ENCODE measurements around the gene GRAMD1A. TPM values are rescaled to one million over a fixed set of nuclear protein-coding genes. Genes with fewer than 3 reads are reported as not detected.

Gene GRAMD1A
- total and polyA plus RNA-seq, 9 of the 15 experiments (the other 6 are each of a cell fraction or from before 2014, with no cell fraction given): 1.4 to 63.8 (median 38.5) TPM

- TF ChIP-seq KDM5B (IDR thresholded peaks at IDR 0.05; ENCODE audit: insufficient replicate concordance, low read depth, low read length) (peak; percentile 67), MYNN (IDR thresholded peaks at IDR 0.05) (no peak), MYNN (CRISPR knock-in tag; IDR thresholded peaks at IDR 0.05) (no peak), ZC3H4 (CRISPR knock-in tag; IDR thresholded peaks at IDR 0.05; ENCODE audit: borderline replicate concordance) (no peak), SAFB (IDR thresholded peaks at IDR 0.05; ENCODE audit: borderline replicate concordance, low read depth, low read length) (no peak), BRF1 (IDR thresholded peaks at IDR 0.05; ENCODE audit: borderline replicate concordance, extremely low read depth, insufficient read length) (no peak), NFE2L1 (tag; IDR thresholded peaks at IDR 0.05; ENCODE audit: borderline replicate concordance, low read depth) (no peak), ZNF609 (CRISPR knock-in tag; IDR thresholded peaks at IDR 0.05; ENCODE audit: borderline replicate concordance) (no peak), NELFE (IDR thresholded peaks at IDR 0.05; ENCODE audit: insufficient read depth, insufficient read length) (no peak), ZNF717 (CRISPR knock-in tag; IDR thresholded peaks at IDR 0.05) (no peak), DDX20 (tag; IDR thresholded peaks at IDR 0.05; ENCODE audit: low read depth) (no peak), NFXL1 (CRISPR knock-in tag; IDR thresholded peaks at IDR 0.05) (no peak), HEY1 (CRISPR knock-in tag; IDR thresholded peaks at IDR 0.05; ENCODE audit: borderline replicate concordance) (no peak), PHF21A (IDR thresholded peaks at IDR 0.05; ENCODE audit: borderline replicate concordance, low read depth) (no peak)
These were observed at the start of gene GRAMD1A (continued) for GRCh38 chr19:34999498-35000337.
